ENCODE results near the gene CTNND2. TPM values are rescaled to one million over a fixed set of nuclear protein-coding genes. Genes with fewer than 3 reads are reported as not detected.
"Not testable (repeated sequence)": the region's sequence is repeated elsewhere in the genome, so short reads cannot be mapped to it uniquely, and the experiment has no call there.

Gene CTNND2
- total RNA-seq, 1 donor = not detected

- no peak for DNase-seq (ENCODE audit: low read depth in 2 of 3, low spot score in 2 of 3)
These were observed 568.1 kb downstream of the CTNND2 start for GRCh38 chr5:11335881-11336760.

GRCh38 chr5:11334404-11334803, 569.8 kb downstream of the CTNND2 start:
- DNase-seq (ENCODE audit: low read depth in 2 of 3, low spot score in 2 of 3) = no peak

GRCh38 chr5:11329679-11330078, 574.6 kb downstream of the CTNND2 start:
- DNase-seq (ENCODE audit: low read depth in 2 of 3, low spot score in 2 of 3) = no peak

GRCh38 chr5:11324521-11325289, 579.5 kb downstream of the CTNND2 start:
- no peak for DNase-seq (ENCODE audit: low read depth in 2 of 3, low spot score in 2 of 3)

- no peak for DNase-seq (ENCODE audit: low read depth in 2 of 3, low spot score in 2 of 3)
These were observed 580.5 kb downstream of the CTNND2 start for GRCh38 chr5:11323761-11324160.

GRCh38 chr5:11322133-11322532, 582.1 kb downstream of the CTNND2 start:
- DNase-seq (ENCODE audit: low read depth in 2 of 3, low spot score in 2 of 3) = no peak

- DNase-seq (ENCODE audit: low read depth in 2 of 3, low spot score in 2 of 3) = no peak
These were observed 584.2 kb downstream of the CTNND2 start for GRCh38 chr5:11319836-11320580.

- DNase-seq (ENCODE audit: low read depth in 2 of 3, low spot score in 2 of 3) = not testable (repeated sequence)
These were observed 590.6 kb downstream of the CTNND2 start for GRCh38 chr5:11313694-11314093.

- no peak for DNase-seq (ENCODE audit: low read depth in 2 of 3, low spot score in 2 of 3)
These were observed 592.5 kb downstream of the CTNND2 start for GRCh38 chr5:11311731-11312130.

GRCh38 chr5:11311272-11311671, 593.0 kb downstream of the CTNND2 start:
- no peak for DNase-seq (ENCODE audit: low read depth in 2 of 3, low spot score in 2 of 3)

- DNase-seq (ENCODE audit: low read depth in 2 of 3, low spot score in 2 of 3) = no peak
These were observed 594.1 kb downstream of the CTNND2 start for GRCh38 chr5:11310158-11310557.

- DNase-seq (ENCODE audit: low read depth in 2 of 3, low spot score in 2 of 3) = no peak
These were observed 597.9 kb downstream of the CTNND2 start for GRCh38 chr5:11306365-11306764.

GRCh38 chr5:11305245-11305644, 599.0 kb downstream of the CTNND2 start:
- no peak for DNase-seq (ENCODE audit: low read depth in 2 of 3, low spot score in 2 of 3)

- DNase-seq (ENCODE audit: low read depth in 2 of 3, low spot score in 2 of 3) = no peak
These were observed 599.6 kb downstream of the CTNND2 start for GRCh38 chr5:11304641-11305040.

GRCh38 chr5:11302663-11303062, 601.6 kb downstream of the CTNND2 start:
- no peak for DNase-seq (ENCODE audit: low read depth in 2 of 3, low spot score in 2 of 3)

- DNase-seq (ENCODE audit: low read depth in 2 of 3, low spot score in 2 of 3) = no peak
These were observed 603.1 kb downstream of the CTNND2 start for GRCh38 chr5:11301171-11301570.

- DNase-seq (ENCODE audit: low read depth in 2 of 3, low spot score in 2 of 3) = no peak
These were observed 603.5 kb downstream of the CTNND2 start for GRCh38 chr5:11300736-11301135.

- no peak for DNase-seq (ENCODE audit: low read depth in 2 of 3, low spot score in 2 of 3)
These were observed 605.4 kb downstream of the CTNND2 start for GRCh38 chr5:11298877-11299276.

GRCh38 chr5:11293523-11293922, 610.7 kb downstream of the CTNND2 start:
- DNase-seq (ENCODE audit: low read depth in 2 of 3, low spot score in 2 of 3) = no peak

- DNase-seq (ENCODE audit: low read depth in 2 of 3, low spot score in 2 of 3) = no peak
These were observed 611.4 kb downstream of the CTNND2 start for GRCh38 chr5:11292648-11293356.

All from hematopoietic multipotent progenitor cell (in vitro differentiated cells).